HG03159 (cell line): ENCODE data around the gene SPTB.

Experiments used
- ATAC-seq: cut with Tn5 transposase; IDR thresholded peaks from one replicate; pipeline ENCODE4 v1.9.1; 2021; ENCODE audit warnings: mild to moderate bottlenecking, moderate library complexity; ENCODE audit not compliant: unreplicated experiment

The SPTB gene

DNA sequence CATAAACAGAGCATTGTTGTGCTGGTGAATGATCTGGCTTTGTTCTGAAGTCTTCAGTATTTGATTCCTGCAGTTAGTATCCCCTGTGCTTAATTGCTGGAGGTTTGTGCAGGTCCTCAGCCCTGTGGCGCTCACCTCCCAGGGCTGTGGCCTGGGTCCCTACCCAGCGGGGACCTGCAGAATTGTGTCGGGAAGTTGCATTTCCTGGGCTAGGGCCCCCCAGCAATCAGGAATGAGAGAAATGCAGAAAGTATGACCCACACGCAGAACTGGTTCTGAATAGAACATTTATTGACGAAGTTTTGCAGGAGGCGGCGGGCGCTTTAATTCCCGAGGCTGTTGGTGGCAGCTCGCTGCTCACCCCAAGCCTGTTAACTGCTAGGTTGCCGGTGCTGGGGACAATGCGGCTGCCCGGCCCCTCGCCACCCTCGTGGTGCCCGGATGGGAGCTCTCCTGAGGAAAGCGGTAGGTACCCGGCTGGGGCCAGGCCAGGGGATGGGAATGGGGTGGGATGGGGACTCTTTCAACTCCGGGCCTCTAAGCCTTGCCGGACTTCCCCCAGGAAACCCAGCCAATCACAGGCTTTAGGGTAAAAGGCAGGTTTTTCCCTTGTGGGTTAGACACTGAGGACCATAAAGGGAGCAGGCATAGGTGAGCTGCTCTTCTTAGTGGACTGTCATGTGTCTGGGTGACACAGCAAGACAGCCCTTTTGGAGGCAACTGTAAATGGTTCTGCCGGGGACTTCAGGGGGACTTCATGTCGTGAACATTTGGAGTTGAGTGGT lies 163.9 kb downstream of the SPTB start:
- ATAC-seq, result no peak

DNA sequence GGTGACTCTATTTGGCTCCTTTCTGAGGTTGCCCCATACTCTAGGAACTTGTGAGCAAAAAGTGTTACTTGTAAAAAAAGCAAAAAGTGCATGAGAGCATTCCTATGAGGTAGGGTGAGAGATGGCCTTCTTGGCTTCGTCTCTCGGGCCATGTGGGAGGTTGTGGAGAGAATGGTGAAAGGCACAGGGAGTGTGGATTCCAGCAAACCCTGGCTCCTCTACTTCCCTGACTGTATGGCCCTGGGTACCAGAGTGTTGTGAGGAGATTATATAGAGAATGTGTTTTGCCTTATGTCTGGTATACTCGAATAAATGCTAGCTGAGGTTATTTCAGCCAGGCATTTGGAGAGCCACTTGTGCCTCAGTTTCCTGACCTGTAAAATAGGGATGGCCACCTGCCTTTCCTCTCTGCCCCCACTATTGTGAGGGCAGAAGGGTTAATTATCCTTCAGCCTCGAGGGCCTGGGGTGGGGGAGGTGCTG lies 164.5 kb downstream of the SPTB start:
- no peak for ATAC-seq

DNA sequence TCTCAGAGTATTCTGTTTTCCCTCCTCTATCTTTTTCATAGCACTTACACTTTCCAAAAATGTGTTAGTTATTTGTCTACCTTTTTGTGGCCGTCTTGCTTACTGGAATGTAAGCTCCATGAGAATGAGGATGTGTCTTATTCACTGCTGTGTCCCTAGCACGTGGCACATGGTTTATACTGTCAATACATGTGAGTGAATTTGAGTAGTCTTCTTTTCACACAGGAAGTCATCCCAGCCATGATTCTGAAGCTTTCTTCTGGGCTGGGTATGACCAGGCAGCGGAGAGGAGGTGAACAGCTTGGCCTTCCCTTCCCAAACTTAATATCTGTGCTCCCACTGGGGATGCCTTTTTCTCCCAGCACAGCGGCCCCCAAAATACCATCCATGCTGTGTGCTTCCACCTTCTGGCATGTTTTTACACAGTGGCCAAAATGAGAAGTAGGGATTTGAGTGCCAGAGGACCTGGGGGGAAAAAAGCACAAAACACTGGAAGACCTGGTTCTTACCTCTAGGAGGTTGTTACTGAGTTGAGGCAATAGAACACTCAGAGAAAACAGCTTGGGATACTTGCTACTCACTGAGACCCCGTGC lies 165.2 kb downstream of the SPTB start:
- no peak for ATAC-seq

DNA sequence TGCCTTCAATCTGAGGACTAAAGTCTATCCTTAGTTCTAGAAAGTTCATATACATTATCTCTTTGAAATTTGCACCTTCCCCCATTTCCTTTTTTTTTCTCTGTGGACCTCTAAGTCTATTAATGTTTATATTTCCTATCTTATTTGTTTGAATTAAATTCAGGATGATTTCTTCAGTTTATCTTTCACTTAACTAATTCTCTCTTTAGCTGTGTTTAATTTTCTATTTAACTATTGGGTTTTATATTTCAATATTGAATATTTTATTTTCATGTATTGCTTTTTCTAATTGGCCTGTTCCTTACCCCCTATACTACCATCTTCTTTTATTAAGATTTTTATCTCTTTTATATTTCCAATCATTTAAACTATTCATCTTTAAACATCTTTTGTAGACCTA lies 166.0 kb downstream of the SPTB start:
- no peak for ATAC-seq

DNA sequence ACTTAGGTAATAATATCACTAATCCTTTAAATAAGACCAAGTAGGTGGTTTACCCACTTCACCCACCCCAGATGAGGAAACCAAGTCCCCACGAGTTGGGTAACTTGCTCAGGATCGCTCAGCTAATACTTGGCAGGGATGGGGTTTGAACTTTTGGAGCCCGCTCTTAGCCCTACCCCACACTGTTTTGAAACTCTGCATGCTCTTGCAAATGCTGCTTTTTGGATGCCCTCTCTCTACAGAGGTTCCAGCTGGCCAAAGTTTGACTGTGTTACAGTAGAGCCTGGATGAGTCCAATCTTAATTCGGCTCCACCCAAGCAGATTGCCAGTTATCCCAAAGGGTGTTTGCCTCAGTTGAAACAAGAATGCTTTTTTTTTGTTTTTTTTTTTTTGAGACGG lies 168.7 kb downstream of the SPTB start:
- no peak for ATAC-seq

DNA sequence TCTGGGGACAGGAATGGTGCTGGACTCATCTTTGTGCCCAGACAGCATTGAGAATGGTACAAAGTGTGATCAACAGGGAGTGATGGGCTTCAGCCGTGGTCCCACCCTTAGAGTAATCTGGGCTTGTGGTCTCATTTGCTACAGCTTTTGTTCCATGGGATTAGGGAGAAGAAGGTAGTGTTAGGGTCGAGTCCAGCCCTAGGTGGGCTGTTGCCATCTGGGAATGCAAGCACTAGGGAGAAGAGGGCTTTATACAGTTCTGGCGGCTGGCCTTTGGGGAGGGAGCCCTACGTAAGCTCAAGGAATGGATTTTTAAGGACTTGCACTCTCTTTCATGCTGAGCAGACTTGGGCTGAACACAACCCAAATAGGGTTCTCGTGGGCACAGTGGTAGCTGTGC lies 170.6 kb downstream of the SPTB start:
- no peak for ATAC-seq

DNA sequence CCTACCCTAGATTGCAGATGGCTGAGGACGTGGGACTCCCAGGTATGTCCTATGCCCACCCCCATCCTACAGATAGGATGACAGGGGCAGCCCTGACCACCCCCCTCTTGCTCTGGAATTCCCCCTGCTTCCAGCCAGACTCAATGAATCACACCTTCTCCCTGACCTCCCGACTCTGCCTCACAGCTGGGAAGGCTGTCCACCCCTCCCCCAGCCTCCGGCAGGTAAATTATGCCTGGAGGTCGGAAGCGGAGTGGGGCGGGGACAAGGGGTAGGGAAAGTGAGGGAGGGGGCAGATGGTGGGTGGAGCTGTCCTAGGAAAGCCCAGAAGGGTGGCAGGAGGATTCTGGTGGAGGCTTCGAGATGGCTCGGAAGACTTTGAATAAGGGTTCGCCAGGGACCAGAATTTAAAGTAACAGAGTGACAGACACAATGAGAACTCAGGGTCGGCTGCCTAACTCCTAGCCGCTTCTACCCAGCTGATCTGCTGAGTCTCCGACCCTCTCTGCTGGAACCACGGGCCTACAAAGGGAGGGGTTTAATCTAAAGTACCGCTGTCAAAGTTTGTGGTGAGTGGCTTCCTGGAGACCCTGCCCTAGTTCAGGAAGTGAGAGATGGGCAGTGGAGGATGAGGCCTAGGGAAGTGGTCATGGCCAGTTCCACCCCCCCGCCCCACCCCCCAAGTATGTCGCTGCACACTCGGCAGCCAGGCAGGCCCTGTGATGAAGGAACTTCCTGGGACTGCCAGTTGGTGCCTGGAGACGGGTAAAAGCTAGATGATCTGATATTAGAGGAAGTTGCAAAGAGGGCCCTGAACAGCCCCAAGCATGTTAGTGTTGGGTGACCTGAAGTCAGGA lies 171.3 kb downstream of the SPTB start:
- ATAC-seq, result no peak

DNA sequence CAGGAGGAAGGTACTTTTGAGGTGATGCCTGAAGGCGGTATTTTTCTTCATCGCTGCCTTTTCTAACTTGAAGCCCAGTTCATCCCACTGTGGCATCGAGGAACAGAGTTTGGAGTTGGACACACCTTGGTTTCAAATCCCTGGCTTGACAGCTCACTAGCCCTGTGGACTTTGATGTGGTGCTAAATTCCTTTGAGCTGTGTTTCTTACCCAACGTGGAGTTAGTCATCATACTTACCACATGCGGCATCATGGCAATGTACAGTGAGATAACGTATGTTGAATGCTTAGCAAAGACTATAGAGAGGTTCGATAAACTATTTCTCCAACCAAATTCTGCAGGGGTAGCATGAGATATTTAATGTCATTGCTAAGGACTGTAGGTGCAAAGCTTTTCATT lies 172.0 kb downstream of the SPTB start:
- no peak for ATAC-seq

DNA sequence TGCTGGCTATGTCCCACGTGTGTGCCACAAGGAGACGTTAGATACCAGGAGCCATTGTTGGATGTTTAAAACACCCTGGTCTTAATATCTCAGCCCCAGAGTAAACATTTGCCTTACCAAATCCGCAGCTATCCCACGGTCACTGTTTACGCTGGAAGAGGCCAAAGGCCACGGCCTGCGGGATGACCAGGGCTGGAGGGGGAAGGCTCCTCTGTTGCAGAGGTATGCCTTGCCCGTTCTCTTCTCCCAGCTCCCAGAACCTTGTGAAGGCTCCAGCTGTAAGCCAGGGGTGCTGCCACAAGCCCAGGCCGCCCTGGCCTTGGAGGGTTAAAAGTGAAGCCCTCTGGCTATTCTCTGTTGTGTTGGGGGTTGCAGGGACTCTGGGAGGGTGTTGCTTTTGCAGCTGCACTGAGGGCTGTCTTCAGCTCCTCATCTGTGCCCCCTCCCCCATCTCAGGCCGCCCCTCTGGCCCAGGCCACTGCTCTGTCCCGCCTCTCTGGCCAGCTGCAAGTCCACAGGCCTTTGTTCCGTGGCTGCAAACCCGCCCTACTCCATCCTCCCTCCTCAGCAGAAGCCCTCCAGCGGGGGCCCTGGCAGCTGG lies 173.0 kb downstream of the SPTB start:
- no peak for ATAC-seq

DNA sequence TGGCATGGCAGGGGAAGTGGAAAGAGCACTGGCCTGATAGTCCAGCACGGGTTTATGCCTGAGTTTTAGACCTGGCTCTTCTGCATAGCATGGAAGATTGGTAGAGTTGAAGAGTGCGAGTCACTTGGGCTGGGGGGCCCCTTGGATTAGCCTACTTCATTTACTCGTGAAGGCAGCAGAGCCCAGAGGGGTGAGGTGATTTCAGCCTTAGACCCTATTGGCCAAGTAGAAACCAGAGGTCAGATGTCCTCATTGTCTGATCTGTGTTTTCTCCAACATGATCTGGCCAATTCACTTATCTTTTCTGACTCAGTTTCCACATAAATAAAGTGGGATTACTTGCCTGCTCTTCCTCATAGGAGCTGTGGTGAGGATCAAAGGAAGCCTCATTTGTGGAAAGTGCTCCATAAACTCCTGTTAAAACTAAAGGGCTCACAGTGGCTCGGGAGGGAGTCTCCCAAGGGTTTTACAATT lies 173.6 kb downstream of the SPTB start:
- ATAC-seq, result no peak

DNA sequence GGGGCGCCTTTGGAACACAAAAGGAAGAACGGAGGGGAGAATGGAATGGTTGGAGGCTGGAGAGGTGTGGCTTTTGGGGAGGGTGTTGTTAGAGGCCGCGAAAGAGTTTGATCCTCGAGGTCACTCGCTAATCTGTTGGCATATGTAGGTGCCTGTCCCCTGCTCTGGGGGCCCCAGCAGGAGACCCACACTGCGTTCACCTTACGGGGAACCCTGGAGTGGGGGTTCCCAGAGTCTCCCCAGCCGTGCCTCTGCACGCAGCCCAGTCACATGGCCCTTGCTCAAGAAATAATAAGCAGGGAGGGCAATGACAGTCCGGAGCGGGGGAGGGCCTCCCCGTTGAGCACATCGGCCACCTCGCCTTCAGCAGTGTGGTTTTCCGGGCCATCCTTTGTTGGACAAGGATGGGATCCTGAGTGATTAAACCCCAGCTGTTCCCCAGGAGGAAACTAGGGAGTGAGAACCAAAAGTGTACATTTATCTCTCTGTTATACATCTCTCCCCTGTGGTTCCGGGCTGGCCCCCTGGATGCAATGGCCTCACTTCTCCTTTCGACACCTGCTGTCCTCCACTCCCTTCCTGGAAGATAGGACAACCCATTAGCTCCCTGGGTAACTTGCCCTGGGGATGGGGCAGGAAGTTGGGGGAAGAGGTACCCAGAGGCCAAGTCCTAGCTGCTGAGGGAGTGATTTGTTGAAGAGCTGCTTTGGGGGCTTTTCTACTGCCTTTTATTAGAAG lies 174.2 kb downstream of the SPTB start:
- ATAC-seq, result no peak

DNA sequence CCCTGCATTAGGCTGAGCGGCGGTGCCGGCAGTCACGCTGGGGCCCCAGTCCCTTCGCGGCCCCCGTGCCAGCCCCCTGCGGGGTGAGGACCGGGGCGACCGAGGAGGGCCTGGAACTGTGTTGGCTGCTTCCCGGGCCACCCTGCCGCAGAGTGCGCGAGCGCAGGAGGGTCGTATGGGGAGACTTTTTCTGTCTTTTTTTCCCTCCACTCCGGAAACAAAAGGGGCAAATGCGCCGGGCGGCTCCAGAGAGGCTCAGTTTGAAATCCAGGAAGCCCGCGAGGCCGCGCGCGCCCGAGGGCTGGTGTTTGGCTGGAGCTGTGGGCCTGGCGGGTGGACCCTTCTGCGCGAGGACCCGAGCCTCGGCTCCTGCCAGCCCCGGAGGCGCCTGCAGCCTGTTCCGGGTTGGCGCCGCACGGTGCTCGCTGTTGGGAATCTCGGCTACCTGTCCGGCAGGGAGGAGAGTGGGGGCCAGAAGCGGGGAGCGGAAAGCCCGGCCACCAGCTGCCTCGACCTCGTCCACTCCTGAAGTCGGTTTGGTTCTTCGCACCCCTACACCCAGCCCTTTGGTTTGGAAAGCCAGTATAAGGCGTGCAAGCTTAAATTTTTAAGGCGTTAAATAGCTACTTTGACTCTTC lies 174.8 kb downstream of the SPTB start:
- no peak for ATAC-seq

DNA sequence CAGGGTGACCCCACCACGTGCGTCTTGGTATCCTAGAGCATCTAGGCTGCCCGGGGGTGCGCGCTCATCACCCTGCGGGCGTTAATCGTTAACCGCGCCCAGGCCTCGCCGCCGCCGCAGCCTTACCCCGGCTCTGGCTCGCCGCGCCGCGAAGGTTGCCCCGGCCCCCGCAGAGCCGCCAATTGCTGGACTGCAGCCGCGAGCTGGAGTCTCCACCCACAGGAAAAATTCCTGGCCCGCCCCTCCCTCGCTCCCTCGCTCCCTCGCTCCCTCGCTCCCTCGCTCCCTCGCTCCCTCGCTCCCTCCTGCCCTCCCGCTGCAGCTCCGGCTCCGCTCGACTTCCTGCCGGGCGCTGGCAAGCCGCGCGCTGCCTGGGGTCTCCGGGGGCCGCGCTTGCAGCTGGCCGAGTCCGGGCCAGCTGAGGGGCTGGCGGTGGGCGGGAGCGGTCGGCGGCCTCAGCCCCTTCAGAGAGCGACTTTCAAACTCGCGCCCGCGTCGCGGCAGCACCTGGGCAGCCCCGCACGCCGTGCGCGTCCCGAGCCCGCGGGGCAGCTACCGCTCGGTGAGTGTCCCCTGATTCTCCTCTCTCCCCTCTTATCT lies 175.5 kb downstream of the SPTB start, which contains the start of gene PLEKHG3:
Gene PLEKHG3 (plus strand): TSS at position 282 of the 600 bp plus-strand sequence. CDS start 23,208 bp downstream, outside the sequence.
- no peak for ATAC-seq

DNA sequence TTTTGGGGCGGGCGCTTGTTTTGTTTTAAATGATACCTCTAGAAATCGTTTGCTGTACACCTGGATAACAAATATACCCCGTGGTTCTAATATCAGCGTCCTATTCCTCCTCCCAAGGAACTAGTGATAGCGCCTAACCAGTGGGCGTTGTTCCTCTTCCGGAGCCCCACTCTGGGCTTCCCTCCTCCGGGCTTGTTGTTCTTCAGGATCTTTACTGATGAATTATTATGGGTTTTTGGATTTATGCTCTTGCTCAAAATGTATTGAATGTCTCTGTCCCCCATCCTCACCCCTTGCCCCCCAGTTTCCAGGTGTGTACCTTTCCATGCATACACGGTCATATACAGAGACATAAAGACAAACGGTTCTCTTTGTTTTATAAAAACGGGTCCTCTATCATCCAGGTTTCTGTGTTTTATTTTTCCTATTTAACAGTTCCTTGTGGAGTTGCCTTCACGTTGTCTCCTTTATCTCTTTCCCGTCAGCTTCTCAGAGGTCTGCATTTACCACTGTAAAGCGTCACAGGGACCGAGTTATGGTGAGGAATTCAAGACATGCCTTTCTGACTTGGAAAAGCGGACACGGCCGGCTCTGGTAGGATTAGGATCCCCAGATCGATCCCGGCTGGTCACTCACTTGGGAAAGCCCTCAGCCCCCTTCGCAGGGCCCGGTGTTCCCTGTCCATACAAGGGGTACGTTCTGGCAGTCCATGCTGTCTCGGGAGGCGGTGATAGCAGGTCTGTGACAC lies 176.1 kb downstream of the SPTB start:
- no peak for ATAC-seq

DNA sequence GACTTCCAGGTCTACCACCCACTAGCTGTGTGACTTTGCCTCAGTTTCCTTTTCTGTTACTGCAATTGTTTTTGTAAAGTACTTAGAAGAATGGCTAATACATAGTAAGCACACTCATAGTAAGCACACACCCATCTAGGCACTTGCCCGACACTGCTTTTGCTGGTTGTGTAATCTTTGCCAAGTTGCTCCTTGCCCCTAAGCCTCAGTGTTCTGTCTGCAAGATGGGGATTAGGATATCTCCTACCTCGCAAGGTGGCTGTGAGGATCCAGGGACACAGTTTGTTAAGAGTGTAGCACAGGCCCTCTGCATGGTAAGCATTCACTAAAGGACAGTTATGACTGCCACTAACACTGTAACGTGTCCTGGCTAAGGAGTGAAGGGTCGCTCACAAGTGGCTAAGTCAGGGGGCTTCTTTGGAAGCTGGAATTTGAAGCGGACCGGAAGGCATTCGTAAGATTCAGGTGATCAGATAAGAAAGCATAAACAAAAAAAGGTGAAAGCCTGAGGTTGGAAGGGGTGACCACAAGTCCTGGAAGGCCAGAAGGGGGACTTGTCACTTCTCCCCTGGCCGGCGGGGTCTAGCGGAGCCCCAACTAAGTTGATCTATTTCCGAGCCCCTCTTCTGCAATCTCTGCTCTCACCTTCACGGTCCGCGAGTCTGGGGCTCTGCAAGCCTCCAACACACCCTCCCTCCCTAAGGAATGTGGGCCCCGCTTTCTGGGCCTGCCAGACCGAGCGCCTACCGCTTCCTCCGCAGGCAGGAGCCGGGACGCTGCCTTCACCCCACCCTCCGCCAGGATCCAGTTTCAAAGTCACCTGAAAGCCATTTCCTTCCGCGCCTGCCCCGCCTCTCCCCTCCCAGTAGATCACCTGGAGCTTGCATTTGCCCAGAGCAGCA lies 177.0 kb downstream of the SPTB start:
- ATAC-seq, result no peak

DNA sequence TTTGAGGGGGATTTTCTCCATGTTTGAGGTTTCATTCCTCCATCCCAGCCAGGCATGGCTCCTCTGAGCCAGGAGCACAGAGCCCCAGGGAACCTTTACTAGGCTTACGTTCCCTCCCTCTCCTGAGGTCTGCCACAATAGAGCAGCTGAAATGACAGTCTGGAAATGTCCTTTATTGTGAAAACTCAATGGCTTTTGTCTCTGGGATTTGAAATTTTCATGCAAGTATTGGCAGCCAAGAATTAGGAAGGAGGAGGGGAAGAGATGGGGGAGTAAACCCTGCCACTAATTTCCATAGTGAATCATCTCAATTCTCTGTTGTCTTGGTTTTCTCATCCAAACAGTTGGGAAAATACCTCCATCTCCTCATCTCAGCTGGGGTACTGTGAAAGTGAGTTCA lies 178.0 kb downstream of the SPTB start:
- no peak for ATAC-seq

DNA sequence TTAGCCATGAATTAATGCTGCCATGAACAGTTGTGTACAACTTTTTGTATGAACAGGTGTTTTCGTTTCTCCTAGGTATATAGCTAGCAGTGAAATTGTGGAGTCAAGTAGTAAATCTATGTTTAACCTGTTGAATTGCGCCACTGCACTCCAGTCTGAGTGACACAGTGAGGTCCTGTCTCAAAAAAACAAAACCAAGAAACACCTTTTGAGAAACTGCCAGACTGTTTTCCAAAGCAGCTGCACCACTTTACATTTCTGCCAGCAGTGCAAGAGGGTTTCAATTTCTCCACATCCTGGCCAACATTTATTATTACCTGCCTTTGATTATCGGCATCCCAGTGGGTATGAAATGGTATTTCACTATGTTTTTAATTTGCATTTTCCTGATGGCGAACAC lies 178.8 kb downstream of the SPTB start:
- no peak for ATAC-seq

DNA sequence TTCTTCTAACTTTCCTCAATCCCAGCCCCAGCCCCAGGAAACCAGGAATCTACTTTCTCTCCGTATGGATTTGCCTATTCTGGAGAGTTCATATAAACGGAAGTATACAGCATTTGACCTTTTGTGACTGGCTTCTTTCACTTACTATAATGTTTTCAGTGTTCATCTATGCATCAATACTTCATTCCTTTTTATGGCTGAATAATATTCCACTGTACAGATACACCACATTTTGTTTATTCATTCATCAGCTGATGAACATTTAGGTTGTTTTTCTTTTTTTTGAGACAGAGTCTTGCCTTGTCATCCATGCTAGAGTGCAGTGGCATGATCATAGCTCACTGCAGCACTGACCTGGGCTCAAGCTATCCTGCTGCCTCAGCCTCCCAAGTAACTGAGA lies 179.4 kb downstream of the SPTB start:
- no peak for ATAC-seq
